Astrocyte (in vitro differentiated cells and primary cell): ENCODE measurements around the gene PRRX1. TPM values are rescaled to one million over a fixed set of nuclear protein-coding genes. Genes with fewer than 3 reads are reported as not detected.
A peak's percentile ranks its signal among the peaks of the same experiment; 100 is the strongest.

Experiments used
- DNase-seq: peaks from one replicate; pipeline ENCODE4 v3.0.0-alpha.2; 2010; ENCODE audit warnings: low read depth
- FAIRE-seq: peaks from 2 replicates; lab custom pipeline; 2011; peaks lifted over from hg19 to GRCh38; lab: Jason Lieb, UNC
- H2AFZ ChIP-seq: 2 replicates; pipeline ENCODE4 v1.6.0; 2012; ENCODE audit warnings: low read depth, low read length, inconsistent platforms
- H3K27ac ChIP-seq: 2 replicates; pipeline ENCODE4 v1.5.1; 2011; ENCODE audit warnings: low read depth, low read length, inconsistent platforms
- H3K27me3 ChIP-seq: 2 replicates; pipeline ENCODE4 v1.6.0; 2011; ENCODE audit warnings: low read length, inconsistent platforms; ENCODE audit not compliant: insufficient read depth
- H3K36me3 ChIP-seq: 2 replicates; pipeline ENCODE4 v1.5.1; 2011; ENCODE audit warnings: low read length, inconsistent platforms; ENCODE audit not compliant: insufficient read depth
- H3K4me1 ChIP-seq: 2 replicates; pipeline ENCODE4 v1.5.1; 2011; ENCODE audit warnings: low read length, inconsistent platforms; ENCODE audit not compliant: insufficient read depth
- H3K4me2 ChIP-seq: 2 replicates; pipeline ENCODE4 v1.6.0; 2012; ENCODE audit warnings: low read length, inconsistent platforms
- H3K4me3 ChIP-seq: 2 replicates; pipeline ENCODE4 v1.5.1; 2011; ENCODE audit warnings: low read depth, mild to moderate bottlenecking, low read length, inconsistent platforms; ENCODE audit not compliant: insufficient read depth
- H3K79me2 ChIP-seq: 2 replicates; pipeline ENCODE4 v1.6.0; 2012; ENCODE audit warnings: mild to moderate bottlenecking, low read length, inconsistent platforms; ENCODE audit not compliant: insufficient read depth
- H3K9ac ChIP-seq: 2 replicates; pipeline ENCODE4 v1.6.0; 2012; ENCODE audit warnings: mild to moderate bottlenecking, low read length, inconsistent platforms
- H3K9me3 ChIP-seq: 2 replicates; pipeline ENCODE4 v1.5.1; 2012; ENCODE audit warnings: low read depth, mild to moderate bottlenecking, low read length, inconsistent platforms; ENCODE audit not compliant: insufficient read depth
- H4K20me1 ChIP-seq: 2 replicates; pipeline ENCODE4 v1.6.0; 2012; ENCODE audit warnings: low read length, inconsistent platforms; ENCODE audit not compliant: insufficient read depth
- H3K27ac Mint-ChIP-seq: one replicate; pipeline ENCODE4 v1.8.0; 2021; ENCODE audit warnings: mild to moderate bottlenecking, mixed read lengths; ENCODE audit not compliant: unreplicated experiment
- H3K27me3 Mint-ChIP-seq: one replicate; pipeline ENCODE4 v1.8.0; 2021; ENCODE audit warnings: low read depth, mixed read lengths; ENCODE audit not compliant: unreplicated experiment
- H3K36me3 Mint-ChIP-seq: one replicate; pipeline ENCODE4 v1.8.0; 2021; ENCODE audit warnings: low read depth, mixed read lengths; ENCODE audit not compliant: unreplicated experiment
- H3K4me1 Mint-ChIP-seq: one replicate; pipeline ENCODE4 v1.8.0; 2021; ENCODE audit warnings: low read depth, mixed read lengths; ENCODE audit not compliant: unreplicated experiment
- H3K4me3 Mint-ChIP-seq: one replicate; pipeline ENCODE4 v1.8.0; 2021; ENCODE audit warnings: mild to moderate bottlenecking, moderate library complexity, mixed read lengths; ENCODE audit not compliant: unreplicated experiment
- H3K9me3 Mint-ChIP-seq: one replicate; pipeline ENCODE4 v1.8.0; 2021; ENCODE audit warnings: mild to moderate bottlenecking, mixed read lengths; ENCODE audit not compliant: unreplicated experiment
- EZH2 ChIP-seq: IDR thresholded peaks from 2 replicates; pipeline ENCODE4 v1.6.1; 2012; ENCODE audit warnings: mild to moderate bottlenecking, low read length, inconsistent platforms; ENCODE audit not compliant: insufficient read depth
- total RNA-seq: library from RNA; stranded (reverse); gene quantifications from 2 replicates; pipeline ENCODE4 v1.2.1, GENCODE V29; 2021
- TF ChIP-seq, protein P1 (sequence below): IDR thresholded peaks from 2 replicates; pipeline ENCODE4 v1.5.1; 2011; ENCODE audit warnings: low read depth, mild to moderate bottlenecking, inconsistent platforms, low read length, moderate library complexity; ENCODE audit not compliant: insufficient read depth

PRRX1 gene
- total RNA-seq, 1 donor from 2014 or later, result 1.3 TPM

GRCh38 chr1:170707959-170708655 is 44.2 kb downstream of the PRRX1 start:
- Histone ChIP-seq H3K36me3 (no peaks in the 10 kb centered on the region), H3K9me3 (no peaks in the 10 kb centered on the region), H3K79me2 (peaks cover 54% of the 10 kb centered on the region), H3K4me1 (peaks cover 64% of the 10 kb centered on the region), H3K27ac (peak overlapping the region; percentile 97), H3K4me3 (no peak overlapping the region), H4K20me1 (no peaks in the 10 kb centered on the region), H3K4me2 (peak overlapping the region; percentile 62), H3K27me3 (no peaks in the 10 kb centered on the region), H3K9ac (peak overlapping the region; percentile 78), H2AFZ (no peak overlapping the region)
- Mint-ChIP-seq H3K4me1 (peaks cover 32% of the 10 kb centered on the region), H3K36me3 (no peaks in the 10 kb centered on the region), H3K4me3 (no peak overlapping the region), H3K27me3 (no peaks in the 10 kb centered on the region), H3K27ac (peak overlapping the region; percentile 89), H3K9me3 (no peaks in the 10 kb centered on the region)
- DNase-seq, result peak; percentile 99
- TF ChIP-seq, protein P1, sequence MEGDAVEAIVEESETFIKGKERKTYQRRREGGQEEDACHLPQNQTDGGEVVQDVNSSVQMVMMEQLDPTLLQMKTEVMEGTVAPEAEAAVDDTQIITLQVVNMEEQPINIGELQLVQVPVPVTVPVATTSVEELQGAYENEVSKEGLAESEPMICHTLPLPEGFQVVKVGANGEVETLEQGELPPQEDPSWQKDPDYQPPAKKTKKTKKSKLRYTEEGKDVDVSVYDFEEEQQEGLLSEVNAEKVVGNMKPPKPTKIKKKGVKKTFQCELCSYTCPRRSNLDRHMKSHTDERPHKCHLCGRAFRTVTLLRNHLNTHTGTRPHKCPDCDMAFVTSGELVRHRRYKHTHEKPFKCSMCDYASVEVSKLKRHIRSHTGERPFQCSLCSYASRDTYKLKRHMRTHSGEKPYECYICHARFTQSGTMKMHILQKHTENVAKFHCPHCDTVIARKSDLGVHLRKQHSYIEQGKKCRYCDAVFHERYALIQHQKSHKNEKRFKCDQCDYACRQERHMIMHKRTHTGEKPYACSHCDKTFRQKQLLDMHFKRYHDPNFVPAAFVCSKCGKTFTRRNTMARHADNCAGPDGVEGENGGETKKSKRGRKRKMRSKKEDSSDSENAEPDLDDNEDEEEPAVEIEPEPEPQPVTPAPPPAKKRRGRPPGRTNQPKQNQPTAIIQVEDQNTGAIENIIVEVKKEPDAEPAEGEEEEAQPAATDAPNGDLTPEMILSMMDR, result no peak
- no peak for TF ChIP-seq EZH2
- FAIRE-seq, result peak; percentile 99

- Histone ChIP-seq H3K79me2 (peaks cover 62% of the 10 kb centered on the region), H3K27ac (peak overlapping the region; percentile 97)
- DNase-seq, result peak; percentile 92
Observed at GRCh38 chr1:170711682-170712081, 47.8 kb downstream of the PRRX1 start.

More at GRCh38 chr1:170711682-170712081, 47.8 kb downstream of the PRRX1 start:
- H3K9me3 Mint-ChIP-seq, result no peaks in the 10 kb centered on the region
- no peaks in the 10 kb centered on the region for H3K36me3 Mint-ChIP-seq
- Histone ChIP-seq H4K20me1 (no peaks in the 10 kb centered on the region), H3K4me1 (peaks cover 54% of the 10 kb centered on the region), H3K36me3 (no peaks in the 10 kb centered on the region), H2AFZ (no peak overlapping the region), H3K9me3 (no peaks in the 10 kb centered on the region), H3K4me3 (no peak overlapping the region), H3K27me3 (no peaks in the 10 kb centered on the region), H3K9ac (peak overlapping the region; percentile 65), H3K4me2 (peak overlapping the region; percentile 47)
- FAIRE-seq, result peak; percentile 90
- no peak for TF ChIP-seq EZH2
- TF ChIP-seq, protein P1, result no peak
- H3K27me3 Mint-ChIP-seq, result peaks cover 2% of the 10 kb centered on the region
- H3K27ac Mint-ChIP-seq, result no peak overlapping the region
- H3K4me1 Mint-ChIP-seq, result peaks cover 32% of the 10 kb centered on the region
- no peak overlapping the region for H3K4me3 Mint-ChIP-seq
